ENCODE measurements around the gene DNASE1L3.

DNASE1L3 gene

DNA sequence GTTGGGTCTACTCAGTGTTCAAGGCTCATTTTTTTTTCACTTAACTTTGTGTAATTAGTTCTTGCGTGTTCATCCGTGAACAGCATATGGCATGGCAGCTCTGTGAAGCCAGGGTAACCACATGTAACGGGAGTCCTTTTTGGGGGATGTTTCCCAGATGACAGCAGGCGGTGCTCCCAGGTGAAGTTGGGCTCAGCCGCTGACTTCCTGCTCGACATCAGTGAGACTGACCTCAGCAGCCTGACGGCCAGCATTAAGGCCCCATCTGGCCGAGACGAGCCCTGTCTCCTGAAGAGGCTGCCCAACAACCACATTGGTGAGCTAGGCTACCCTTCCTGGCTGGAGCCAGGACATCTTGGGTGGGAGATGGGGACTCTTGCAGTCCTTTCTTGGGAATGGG, 62.7 kb downstream of the DNASE1L3 start:
- TF ChIP-seq L3MBTL2 (conservative IDR thresholded peaks at IDR 0.05) (no peak), FOXA1 (IDR thresholded peaks at IDR 0.05) (no peak), NFRKB (IDR thresholded peaks at IDR 0.05) (no peak)
- POLR2A ChIA-PET, result no interaction called here
- CTCF ChIA-PET, result no interaction called here
- DNase-seq (ENCODE audit: extremely low spot score), result no peak

GRCh38 chr3:58144478-58145325, 66.1 kb downstream of the DNASE1L3 start:
- POLR2A ChIA-PET, result no interaction called here
- CTCF ChIA-PET, result no interaction called here
- no peak for DNase-seq (ENCODE audit: extremely low spot score)
- TF ChIP-seq TARDBP (IDR thresholded peaks at IDR 0.05) (no peak), ARNT (IDR thresholded peaks at IDR 0.05) (no peak), SP1 (IDR thresholded peaks at IDR 0.05) (no peak), BHLHE40 (IDR thresholded peaks at IDR 0.05; ENCODE audit: borderline replicate concordance) (no peak), NFRKB (IDR thresholded peaks at IDR 0.05) (no peak), FOXM1 (IDR thresholded peaks at IDR 0.05; ENCODE audit: borderline replicate concordance) (no peak), CTBP1 (IDR thresholded peaks at IDR 0.05; ENCODE audit: borderline replicate concordance) (no peak), LEF1 (IDR thresholded peaks at IDR 0.05; ENCODE audit: borderline replicate concordance) (no peak), ZNF384 (IDR thresholded peaks at IDR 0.05) (no peak), ELF4 (IDR thresholded peaks at IDR 0.05) (no peak), FOXK2 (IDR thresholded peaks at IDR 0.05) (no peak), FOXA1 (IDR thresholded peaks at IDR 0.05) (no peak), L3MBTL2 (conservative IDR thresholded peaks at IDR 0.05) (no peak), HDGF (IDR thresholded peaks at IDR 0.05; ENCODE audit: borderline replicate concordance) (no peak), SUZ12 (IDR thresholded peaks at IDR 0.05) (no peak)
- TF ChIP-seq, protein P1, sequence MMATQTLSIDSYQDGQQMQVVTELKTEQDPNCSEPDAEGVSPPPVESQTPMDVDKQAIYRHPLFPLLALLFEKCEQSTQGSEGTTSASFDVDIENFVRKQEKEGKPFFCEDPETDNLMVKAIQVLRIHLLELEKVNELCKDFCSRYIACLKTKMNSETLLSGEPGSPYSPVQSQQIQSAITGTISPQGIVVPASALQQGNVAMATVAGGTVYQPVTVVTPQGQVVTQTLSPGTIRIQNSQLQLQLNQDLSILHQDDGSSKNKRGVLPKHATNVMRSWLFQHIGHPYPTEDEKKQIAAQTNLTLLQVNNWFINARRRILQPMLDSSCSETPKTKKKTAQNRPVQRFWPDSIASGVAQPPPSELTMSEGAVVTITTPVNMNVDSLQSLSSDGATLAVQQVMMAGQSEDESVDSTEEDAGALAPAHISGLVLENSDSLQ (IDR thresholded peaks at IDR 0.05), result no peak

GRCh38 chr3:58143417-58144055, 67.2 kb downstream of the DNASE1L3 start:
- ChIA-PET CTCF (no interaction called here), POLR2A (no interaction called here)
- DNase-seq (ENCODE audit: extremely low spot score), result no peak
- no peak for TF ChIP-seq SP1 (IDR thresholded peaks at IDR 0.05)
- no peak for TF ChIP-seq HDGF (IDR thresholded peaks at IDR 0.05; ENCODE audit: borderline replicate concordance)
- no peak for TF ChIP-seq CTBP1 (IDR thresholded peaks at IDR 0.05; ENCODE audit: borderline replicate concordance)
- TF ChIP-seq, protein P1 (IDR thresholded peaks at IDR 0.05), result no peak
- no peak for TF ChIP-seq SUZ12 (IDR thresholded peaks at IDR 0.05)
- TF ChIP-seq FOXM1 (IDR thresholded peaks at IDR 0.05; ENCODE audit: borderline replicate concordance), result no peak
- no peak for TF ChIP-seq NFRKB (IDR thresholded peaks at IDR 0.05)
- no peak for TF ChIP-seq ARNT (IDR thresholded peaks at IDR 0.05)
- no peak for TF ChIP-seq LEF1 (IDR thresholded peaks at IDR 0.05; ENCODE audit: borderline replicate concordance)
- no peak for TF ChIP-seq FOXK2 (IDR thresholded peaks at IDR 0.05)
- TF ChIP-seq TARDBP (IDR thresholded peaks at IDR 0.05), result no peak
- no peak for TF ChIP-seq FOXA1 (IDR thresholded peaks at IDR 0.05)
- TF ChIP-seq ZNF384 (IDR thresholded peaks at IDR 0.05), result no peak
- TF ChIP-seq BHLHE40 (IDR thresholded peaks at IDR 0.05; ENCODE audit: borderline replicate concordance), result no peak
- no peak for TF ChIP-seq L3MBTL2 (conservative IDR thresholded peaks at IDR 0.05)
- TF ChIP-seq ELF4 (IDR thresholded peaks at IDR 0.05), result no peak
